Body of pancreas (tissue), 4 donors: Measurements from ENCODE around the gene TSHZ2. TPM values are rescaled to one million over a fixed set of nuclear protein-coding genes. Genes with fewer than 3 reads are reported as not detected.

Source experiments
- ATAC-seq: fragments of 150-250 bp; one replicate; pipeline ENCODE4 v1.9.1; 2016
- DNase-seq, 4 donors: peaks; one replicate each; pipeline ENCODE4 v3.0.0-alpha.2; 2019
- H3K27ac ChIP-seq, 4 donors: fragments of 200-600 bp; sonication (generic); 1 replicate in 3 of 4; 2 replicates in 1 of 4; pipeline versions ENCODE4 v1.5.1 to v1.6.1; 2016 to 2019; ENCODE audit warnings: mild to moderate bottlenecking in 1 of 4, mixed read lengths in 1 of 4, moderate library complexity in 1 of 4
- H3K27me3 ChIP-seq, 2 donors: fragments of 200-600 bp; sonication (generic); one replicate each; pipeline ENCODE4 v1.6.0; 2016; ENCODE audit warnings: mild to moderate bottlenecking in 1 of 2
- H3K36me3 ChIP-seq, 2 donors: fragments of 200-600 bp; sonication (generic); replicated peaks in 1 of 2; 2 replicates each; pipeline ENCODE4 v1.5.1; 2016; ENCODE audit warnings: low read depth in 2 of 2; ENCODE audit not compliant: insufficient read depth in 1 of 2
- H3K4me1 ChIP-seq: fragments of 200-600 bp; sonication (generic); one replicate; pipeline ENCODE4 v1.6.0; 2016
- H3K4me3 ChIP-seq, 2 donors: fragments of 200-600 bp; sonication (generic); 1 replicate in 1 of 2; 2 replicates in 1 of 2; pipeline ENCODE4 v1.5.1; 2016 to 2019
- H3K9me3 ChIP-seq, 3 donors: fragments of 200-600 bp; sonication (generic); 1 replicate in 2 of 3; 2 replicates in 1 of 3; pipeline ENCODE4 v1.5.1; 2016
- POLR2A ChIP-seq, 3 donors: fragments of 450-650 bp; IDR thresholded peaks; one replicate each; pipeline ENCODE4 v1.6.1; 2016; ENCODE audit warnings: antibody characterized with exemption in 3 of 3, mild to moderate bottlenecking in 2 of 3
- WGBS, 2 donors: methylation state at CpG; one replicate each; pipeline ENCODE4 v1.1.5; 2017; 5-methylcytosine and 5-hydroxymethylcytosine counted together
- intact Hi-C: fragments of 100-400 bp; cut with DNase I; formaldehyde crosslinking; loops from one replicate; pipeline ENCODE4 v1.15.1; 2023
- total RNA-seq, 2 donors: library from RNA; depleted of rRNA; stranded (reverse); fragments of >200 nt; gene quantifications; one replicate each; pipeline ENCODE4 v1.1.0, GENCODE V29; 2016
- TF ChIP-seq, protein P1 (sequence below), 7 experiments: fragments of 450-650 bp in 4 of 7; fragments of 200-600 bp in 3 of 7; sonication (generic) in 3 of 7; IDR thresholded peaks; one replicate each; pipeline ENCODE4 v1.5.1; 2016 to 2019; ENCODE audit warnings: antibody characterized with exemption in 7 of 7

Gene TSHZ2
- total RNA-seq, 2 donors from 2014 or later, result 6.0 to 9.6 TPM

DNA sequence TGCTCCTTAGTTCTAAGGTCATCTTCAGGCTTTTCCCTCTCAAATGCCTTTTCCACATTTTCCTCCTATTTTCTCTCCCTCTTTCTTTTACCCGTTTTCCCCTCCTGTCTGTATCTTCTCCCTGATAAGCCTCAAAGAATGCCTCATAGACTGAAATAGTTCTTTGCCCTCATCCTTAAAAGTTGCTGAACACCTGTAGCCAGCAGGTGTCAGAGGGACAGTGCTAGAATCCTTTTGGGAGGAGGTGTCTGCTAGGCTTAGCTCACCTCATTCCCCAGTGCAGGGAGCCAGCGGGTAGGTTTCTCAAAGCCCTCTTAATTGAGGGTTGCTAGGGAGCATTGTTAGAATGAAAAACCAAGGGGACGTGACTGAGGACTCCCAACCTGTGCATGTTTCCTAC is 204.0 kb downstream of the TSHZ2 start:
- ATAC-seq, result no peak
- no peaks in the 10 kb centered on the region for H3K9me3 ChIP-seq
- no peaks in the 10 kb centered on the region for H3K27me3 ChIP-seq
- no peak overlapping the region for H3K4me3 ChIP-seq
- WGBS, 2 donors, result 42 to 45% methylated on average over 3 of the region's 3 CpGs
- no peaks in the 10 kb centered on the region for H3K36me3 ChIP-seq
- no peaks in the 10 kb centered on the region for H3K4me1 ChIP-seq
- TF ChIP-seq, protein P1, sequence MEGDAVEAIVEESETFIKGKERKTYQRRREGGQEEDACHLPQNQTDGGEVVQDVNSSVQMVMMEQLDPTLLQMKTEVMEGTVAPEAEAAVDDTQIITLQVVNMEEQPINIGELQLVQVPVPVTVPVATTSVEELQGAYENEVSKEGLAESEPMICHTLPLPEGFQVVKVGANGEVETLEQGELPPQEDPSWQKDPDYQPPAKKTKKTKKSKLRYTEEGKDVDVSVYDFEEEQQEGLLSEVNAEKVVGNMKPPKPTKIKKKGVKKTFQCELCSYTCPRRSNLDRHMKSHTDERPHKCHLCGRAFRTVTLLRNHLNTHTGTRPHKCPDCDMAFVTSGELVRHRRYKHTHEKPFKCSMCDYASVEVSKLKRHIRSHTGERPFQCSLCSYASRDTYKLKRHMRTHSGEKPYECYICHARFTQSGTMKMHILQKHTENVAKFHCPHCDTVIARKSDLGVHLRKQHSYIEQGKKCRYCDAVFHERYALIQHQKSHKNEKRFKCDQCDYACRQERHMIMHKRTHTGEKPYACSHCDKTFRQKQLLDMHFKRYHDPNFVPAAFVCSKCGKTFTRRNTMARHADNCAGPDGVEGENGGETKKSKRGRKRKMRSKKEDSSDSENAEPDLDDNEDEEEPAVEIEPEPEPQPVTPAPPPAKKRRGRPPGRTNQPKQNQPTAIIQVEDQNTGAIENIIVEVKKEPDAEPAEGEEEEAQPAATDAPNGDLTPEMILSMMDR (IDR thresholded peaks at IDR 0.05), result no peak
- TF ChIP-seq POLR2A (IDR thresholded peaks at IDR 0.05), result no peak
- no peak for DNase-seq
- intact Hi-C loops, result no loop called here
- no peak overlapping the region for H3K27ac ChIP-seq

DNA sequence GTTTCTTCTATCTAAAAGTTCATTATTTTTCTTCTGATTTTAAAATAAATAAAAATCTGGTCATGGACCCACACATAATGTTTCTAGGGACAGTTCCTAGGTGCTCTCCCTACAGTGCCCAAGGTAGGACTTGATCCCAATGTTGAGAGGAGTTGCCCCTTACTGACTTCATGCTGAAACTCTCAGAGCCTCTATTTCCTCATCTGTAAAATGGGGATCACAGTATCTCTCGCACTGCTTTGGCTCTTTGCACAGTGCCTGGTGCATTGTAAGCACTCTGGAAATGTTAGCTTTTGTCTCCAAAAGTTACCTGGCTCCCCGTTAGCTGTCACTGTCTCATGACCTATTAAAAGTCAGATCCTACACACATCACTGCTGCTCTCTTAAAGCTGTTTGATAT is 205.5 kb downstream of the TSHZ2 start:
- Histone ChIP-seq H3K4me3 (no peak overlapping the region), H3K4me1 (no peaks in the 10 kb centered on the region), H3K36me3 (no peaks in the 10 kb centered on the region), H3K27ac (no peak overlapping the region), H3K9me3 (no peaks in the 10 kb centered on the region), H3K27me3 (no peaks in the 10 kb centered on the region)
- WGBS, 2 donors, result 60 to 71% methylated on average over 2 of the region's 2 CpGs
- DNase-seq (no peak), ATAC-seq (no peak)
- intact Hi-C loops, result no loop called here
- TF ChIP-seq, protein P1 (IDR thresholded peaks at IDR 0.05), result no peak
- TF ChIP-seq POLR2A (IDR thresholded peaks at IDR 0.05), result no peak

DNA sequence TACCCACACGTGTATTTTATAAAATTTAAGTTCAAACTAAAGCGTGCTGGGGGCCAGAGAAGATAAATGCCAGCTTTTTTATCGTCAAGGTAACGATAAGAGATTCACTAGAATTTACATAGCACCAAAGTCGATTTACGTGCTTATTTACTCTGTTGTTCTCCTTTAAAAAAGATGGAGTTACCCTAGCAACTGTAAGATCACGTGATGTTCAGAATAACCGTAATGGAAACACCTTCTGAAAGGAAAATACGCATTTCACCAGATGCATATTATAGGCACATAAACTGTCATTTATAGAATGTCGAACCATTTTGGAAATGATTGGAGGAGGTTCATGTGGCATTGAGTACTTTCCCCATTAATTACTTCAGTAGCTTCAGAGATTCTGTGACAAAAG is 207.6 kb downstream of the TSHZ2 start:
- no peaks in the 10 kb centered on the region for H3K36me3 ChIP-seq
- no peaks in the 10 kb centered on the region for H3K27me3 ChIP-seq
- H3K4me1 ChIP-seq, result no peaks in the 10 kb centered on the region
- intact Hi-C loops, result no loop called here
- no peaks in the 10 kb centered on the region for H3K9me3 ChIP-seq
- H3K27ac ChIP-seq, result no peak overlapping the region
- TF ChIP-seq, protein P1 (IDR thresholded peaks at IDR 0.05), result no peak
- no peak for TF ChIP-seq POLR2A (IDR thresholded peaks at IDR 0.05)
- DNase-seq (no peak), ATAC-seq (no peak)
- H3K4me3 ChIP-seq, result no peak overlapping the region
- WGBS, 2 donors, result 66 to 71% methylated on average over 10 of the region's 10 CpGs

DNA sequence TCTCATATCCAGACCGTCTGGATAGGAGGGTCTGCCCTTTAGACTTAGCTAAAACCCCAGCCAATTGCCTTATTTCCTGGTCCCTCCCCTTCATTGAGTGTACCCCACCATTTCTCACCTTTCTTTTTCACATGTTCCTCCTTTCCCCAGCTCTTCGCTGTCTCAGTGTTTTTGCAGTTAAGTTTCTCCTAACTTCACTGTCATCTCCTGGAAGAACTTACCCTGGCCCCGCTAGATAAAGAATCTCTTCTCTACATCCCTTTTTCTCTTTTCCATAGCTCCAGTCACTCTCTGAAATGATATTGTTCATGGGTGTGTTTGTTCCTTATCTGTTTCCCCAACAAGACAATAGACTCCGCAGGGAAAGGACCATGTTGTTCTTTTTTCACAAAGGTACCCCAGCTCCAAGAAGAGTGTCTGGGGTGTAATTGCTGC is 208.8 kb downstream of the TSHZ2 start:
- no peaks in the 10 kb centered on the region for H3K9me3 ChIP-seq

DNA sequence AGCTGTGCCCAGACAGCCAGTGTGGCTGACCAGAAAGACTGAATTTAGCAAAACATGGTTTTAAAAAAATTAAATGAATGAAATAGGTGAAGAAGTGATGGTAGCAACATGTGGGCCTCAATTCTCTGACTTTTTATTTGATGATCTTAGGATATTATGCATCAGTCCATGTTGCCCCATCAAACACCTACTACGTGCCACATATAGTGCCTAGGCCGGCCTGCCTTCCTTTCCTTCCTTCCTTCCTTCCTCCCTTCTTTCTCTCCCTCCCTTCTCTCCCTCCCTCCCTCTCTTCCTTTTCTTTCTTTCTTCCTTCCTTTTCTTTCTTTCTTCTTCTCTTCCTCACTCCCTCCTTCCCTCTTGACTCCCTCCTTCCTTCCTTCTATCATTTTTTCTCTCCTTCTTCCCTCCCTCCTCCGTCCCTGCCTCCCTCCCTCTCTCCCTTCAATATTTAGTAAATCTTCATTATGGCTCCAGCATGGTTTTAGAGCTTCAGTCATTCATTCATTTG is 209.8 kb downstream of the TSHZ2 start:
- WGBS, 2 donors, result 83 to 86% methylated on average over 3 of the region's 3 CpGs
- Histone ChIP-seq H3K36me3 (no peaks in the 10 kb centered on the region), H3K27me3 (no peaks in the 10 kb centered on the region), H3K4me1 (no peaks in the 10 kb centered on the region), H3K27ac (no peak overlapping the region), H3K4me3 (no peak overlapping the region), H3K9me3 (no peaks in the 10 kb centered on the region)
- no peak for TF ChIP-seq POLR2A (IDR thresholded peaks at IDR 0.05)
- TF ChIP-seq, protein P1 (IDR thresholded peaks at IDR 0.05), result no peak
- no peak for ATAC-seq
- intact Hi-C loops, result no loop called here
- DNase-seq, result no peak

More for the DNA sequence above, 208.8 kb downstream of the TSHZ2 start:
- ATAC-seq (no peak), DNase-seq (no peak)
- intact Hi-C loops, result no loop called here
- WGBS, 2 donors, result 70 to 76% methylated on average over 4 of the region's 4 CpGs
- Histone ChIP-seq H3K27ac (no peak overlapping the region), H3K4me3 (no peak overlapping the region), H3K27me3 (no peaks in the 10 kb centered on the region), H3K4me1 (no peaks in the 10 kb centered on the region), H3K36me3 (no peaks in the 10 kb centered on the region)
- TF ChIP-seq, protein P1 (IDR thresholded peaks at IDR 0.05), result no peak
- no peak for TF ChIP-seq POLR2A (IDR thresholded peaks at IDR 0.05)
